HAP-1 (cell line): ENCODE results near the gene SEMA3E.

Source experiments
- DNase-seq, 2 experiments: peaks; one replicate each; pipeline ENCODE4 v3.0.0-alpha.2; 2016 to 2020; ENCODE audit warnings: low spot score in 2 of 2
- H3K27me3 ChIP-seq: fragments of 250-450 bp; sonication (Bioruptor Pico); 2 replicates; pipeline ENCODE4 v1.5.1; 2020; ENCODE audit warnings: low read depth, mild to moderate bottlenecking, moderate library complexity
- H3K36me3 ChIP-seq: fragments of 250-450 bp; sonication (Bioruptor Pico); replicated peaks from 2 replicates; pipeline ENCODE4 v1.5.1; 2020; ENCODE audit warnings: mild to moderate bottlenecking
- H3K4me1 ChIP-seq: fragments of 250-450 bp; sonication (Bioruptor Pico); 2 replicates; pipeline ENCODE4 v1.5.1; 2020; ENCODE audit warnings: mild to moderate bottlenecking
- H3K4me3 ChIP-seq: fragments of 250-450 bp; sonication (Bioruptor Pico); 2 replicates; pipeline ENCODE4 v1.5.1; 2020; ENCODE audit warnings: mild to moderate bottlenecking, moderate library complexity
- H3K9me3 ChIP-seq: fragments of 250-450 bp; sonication (Bioruptor Pico); 2 replicates; pipeline ENCODE4 v1.5.1; 2020; ENCODE audit warnings: mild to moderate bottlenecking, moderate library complexity
- in situ Hi-C: fragments of 300-500 bp; cut with MboI; formaldehyde crosslinking; loops from 3 replicates; pipeline ENCODE4 v1.14.3; 2020; ENCODE audit warnings: low sequenced_read_pairs, inconsistent platforms, mixed read lengths

Gene SEMA3E

DNA sequence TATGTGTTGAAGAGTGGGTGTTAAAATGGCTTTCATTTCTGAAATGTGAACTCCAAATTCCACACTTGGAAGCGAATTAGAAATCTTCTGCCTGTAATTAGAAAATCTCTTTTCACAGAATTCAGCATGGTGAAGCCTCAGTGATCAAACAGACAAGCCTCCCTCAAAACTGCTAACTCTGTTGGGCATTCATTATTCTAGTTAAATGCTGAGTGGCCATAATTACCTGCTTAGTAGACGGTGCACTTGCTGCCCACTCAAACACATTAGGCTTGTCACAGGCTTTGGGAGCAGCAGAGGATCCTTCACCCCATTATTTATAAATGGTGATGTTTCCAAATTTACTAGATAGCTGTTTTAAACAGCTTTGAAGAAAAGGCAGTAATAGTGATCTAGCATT is 309.0 kb downstream of the SEMA3E start:
- Histone ChIP-seq H3K4me3 (no peak overlapping the region), H3K9me3 (no peaks in the 10 kb centered on the region), H3K36me3 (no peaks in the 10 kb centered on the region), H3K27me3 (no peaks in the 10 kb centered on the region), H3K4me1 (no peaks in the 10 kb centered on the region)
- in situ Hi-C loops: no loop called here
- no peak for DNase-seq

DNA sequence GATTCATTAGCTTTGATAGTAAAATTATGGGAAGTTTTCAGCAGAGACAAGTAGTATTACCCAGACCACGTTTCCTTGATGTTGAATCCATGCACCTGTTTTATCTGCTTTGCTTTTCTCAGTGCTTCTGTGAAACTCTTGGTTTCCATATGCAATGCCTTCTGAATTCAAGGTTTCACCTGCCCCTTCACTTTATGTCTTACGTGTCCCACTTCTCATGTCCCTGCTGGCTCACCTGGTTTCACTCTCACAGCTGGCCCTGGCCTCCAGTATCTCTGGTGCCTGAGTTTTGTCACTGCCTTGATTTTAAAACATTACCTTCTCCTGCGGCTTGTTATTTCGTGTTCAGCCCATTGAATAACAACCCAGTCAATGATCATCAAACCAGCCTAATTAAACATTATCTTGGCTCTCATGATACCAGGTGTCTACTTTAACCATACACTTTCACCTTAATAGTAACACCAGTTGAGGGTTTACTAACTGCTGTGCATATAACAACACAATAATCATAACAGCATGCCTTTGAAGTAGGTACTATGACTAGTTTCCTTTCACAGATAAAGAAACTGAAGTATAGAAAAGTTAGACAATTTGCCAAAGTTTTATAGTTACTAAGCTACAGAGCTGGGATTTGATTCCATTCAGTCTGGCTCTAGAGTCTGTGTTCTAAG is 310.5 kb downstream of the SEMA3E start:
- H3K4me1 ChIP-seq: no peaks in the 10 kb centered on the region
- H3K4me3 ChIP-seq: no peak overlapping the region
- no peaks in the 10 kb centered on the region for H3K9me3 ChIP-seq
- DNase-seq: no peak
- no peaks in the 10 kb centered on the region for H3K27me3 ChIP-seq
- in situ Hi-C loops: no loop called here
- H3K36me3 ChIP-seq: no peaks in the 10 kb centered on the region

DNA sequence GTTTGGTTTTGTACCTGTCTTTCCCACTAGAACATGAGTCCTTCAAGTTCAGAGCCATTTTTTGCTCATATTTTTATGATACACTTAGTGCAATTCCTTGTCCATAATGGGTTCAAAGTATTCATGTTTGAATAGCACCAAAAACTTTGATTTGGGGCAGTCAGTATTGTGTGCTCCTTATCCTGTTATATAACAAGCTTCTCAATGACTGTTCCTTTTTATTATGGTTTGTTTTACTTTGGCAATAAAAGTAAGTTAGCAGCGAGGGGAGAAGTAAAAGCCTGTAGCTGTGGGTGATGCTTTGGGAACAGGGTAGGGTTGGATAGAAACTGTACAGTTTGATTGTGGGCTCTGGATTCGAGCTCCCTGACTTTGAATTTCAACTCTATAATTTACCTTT is 311.9 kb downstream of the SEMA3E start:
- Histone ChIP-seq H3K4me1 (no peaks in the 10 kb centered on the region), H3K36me3 (no peaks in the 10 kb centered on the region), H3K4me3 (no peak overlapping the region), H3K9me3 (no peaks in the 10 kb centered on the region), H3K27me3 (no peaks in the 10 kb centered on the region)
- DNase-seq: no peak
- in situ Hi-C loops: no loop called here

DNA sequence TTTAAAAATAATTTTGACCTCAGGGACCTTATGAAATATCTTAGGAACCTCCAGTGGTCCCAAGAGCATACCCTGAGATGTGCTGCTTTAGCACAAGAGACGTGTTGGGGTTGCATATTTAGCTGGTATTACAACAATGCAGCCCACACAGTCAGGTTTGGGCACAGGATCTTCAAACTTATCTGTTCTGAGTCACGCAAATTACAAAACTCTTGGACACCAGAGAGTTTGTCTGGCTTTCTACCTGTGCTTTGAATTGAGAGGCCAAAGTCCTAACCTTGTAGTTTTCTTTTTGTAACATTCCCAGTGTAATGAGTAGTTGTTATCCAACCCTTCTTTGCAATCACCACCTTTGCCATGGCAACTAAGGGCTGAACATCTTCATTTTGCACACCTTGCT is 322.7 kb downstream of the SEMA3E start:
- Histone ChIP-seq H3K9me3 (no peaks in the 10 kb centered on the region), H3K4me1 (no peaks in the 10 kb centered on the region), H3K27me3 (no peaks in the 10 kb centered on the region), H3K4me3 (no peak overlapping the region), H3K36me3 (no peaks in the 10 kb centered on the region)
- no peak for DNase-seq
- in situ Hi-C loops: no loop called here

DNA sequence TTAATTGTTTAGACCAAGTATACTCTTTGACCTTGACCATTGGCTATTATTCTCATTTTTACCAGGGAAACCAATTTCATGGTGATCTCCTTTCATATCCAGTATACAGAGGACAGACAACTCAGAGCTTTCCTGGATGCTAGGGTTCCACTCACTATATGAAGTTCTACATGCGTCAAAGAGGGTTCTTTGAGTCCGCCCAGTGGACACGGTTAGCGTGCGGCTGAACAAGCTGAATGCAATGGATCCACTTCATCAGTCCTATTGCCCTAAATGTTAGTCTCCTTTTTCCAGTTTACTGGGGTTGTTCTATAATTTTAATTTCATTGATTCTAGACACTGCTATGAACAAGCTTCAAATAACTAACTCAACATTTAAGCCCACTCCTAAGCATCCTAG is 323.9 kb downstream of the SEMA3E start:
- no peaks in the 10 kb centered on the region for H3K4me1 ChIP-seq
- no peaks in the 10 kb centered on the region for H3K27me3 ChIP-seq
- DNase-seq: no peak
- in situ Hi-C loops: no loop called here
- no peaks in the 10 kb centered on the region for H3K36me3 ChIP-seq
- no peaks in the 10 kb centered on the region for H3K9me3 ChIP-seq
- no peak overlapping the region for H3K4me3 ChIP-seq

DNA sequence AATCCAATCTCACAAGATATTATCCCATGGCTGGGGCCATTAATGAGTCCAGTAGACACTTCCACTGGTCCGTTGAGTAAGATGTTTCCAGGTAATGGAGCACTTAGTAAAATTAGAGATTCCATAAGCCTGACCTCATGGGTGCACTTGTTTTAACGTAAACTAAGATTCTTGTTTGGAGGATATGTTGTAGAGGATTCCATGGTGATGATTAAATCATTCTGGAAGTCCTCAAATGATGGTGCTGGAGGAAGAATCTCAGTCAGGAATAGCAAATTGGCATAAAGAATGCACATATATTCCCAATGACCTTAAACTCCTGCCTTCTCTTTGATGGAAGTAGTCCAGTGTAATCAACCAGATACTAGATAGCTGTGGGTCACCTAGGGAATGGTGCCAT is 324.3 kb downstream of the SEMA3E start:
- no peaks in the 10 kb centered on the region for H3K4me1 ChIP-seq
- no peaks in the 10 kb centered on the region for H3K36me3 ChIP-seq
- no peaks in the 10 kb centered on the region for H3K9me3 ChIP-seq
- no peak for DNase-seq
- in situ Hi-C loops: no loop called here
- H3K27me3 ChIP-seq: no peaks in the 10 kb centered on the region
- H3K4me3 ChIP-seq: no peak overlapping the region

DNA sequence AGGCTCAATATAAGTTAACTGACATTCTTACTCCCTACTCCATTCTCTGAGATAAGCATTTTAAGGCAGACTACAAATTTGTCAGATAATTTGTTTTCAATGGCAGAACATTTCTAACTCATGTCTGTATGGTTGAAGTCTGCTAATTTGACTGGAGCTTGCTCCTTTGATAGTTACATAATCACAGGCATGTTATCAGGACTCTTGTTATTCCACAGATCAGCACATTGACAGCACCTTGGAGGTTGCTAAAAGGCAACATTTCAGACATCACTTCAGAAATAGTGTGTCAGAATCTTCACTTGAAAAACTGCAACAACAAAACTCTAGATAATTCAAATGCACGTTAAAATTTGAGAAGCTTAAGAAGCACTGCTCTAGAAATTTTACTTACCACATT is 327.9 kb downstream of the SEMA3E start:
- in situ Hi-C loops: no loop called here
- no peaks in the 10 kb centered on the region for H3K27me3 ChIP-seq
- DNase-seq: no peak
- H3K4me1 ChIP-seq: no peaks in the 10 kb centered on the region
- H3K4me3 ChIP-seq: no peak overlapping the region
- no peaks in the 10 kb centered on the region for H3K9me3 ChIP-seq
- no peaks in the 10 kb centered on the region for H3K36me3 ChIP-seq

DNA sequence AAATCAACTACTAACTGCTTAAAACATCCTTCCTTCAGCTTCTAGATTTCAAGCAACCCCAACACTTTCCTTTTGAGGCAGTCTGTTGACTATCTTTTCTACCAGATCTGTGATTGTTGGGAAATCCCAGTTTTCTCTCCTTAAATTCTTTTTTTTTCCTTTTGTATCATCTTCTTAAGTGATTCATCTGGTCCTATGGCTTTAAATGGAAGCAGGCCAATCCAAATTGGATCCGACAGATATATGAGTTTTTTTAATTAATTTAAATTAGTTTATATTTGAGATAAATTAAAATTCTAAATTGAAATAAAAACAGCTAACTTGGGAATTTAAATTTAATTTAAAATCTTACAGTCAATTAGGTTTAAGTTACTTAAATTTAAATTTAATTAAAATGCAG is 335.0 kb downstream of the SEMA3E start:
- no peaks in the 10 kb centered on the region for H3K27me3 ChIP-seq
- in situ Hi-C loops: no loop called here
- no peak overlapping the region for H3K4me3 ChIP-seq
- H3K36me3 ChIP-seq: no peaks in the 10 kb centered on the region
- no peaks in the 10 kb centered on the region for H3K9me3 ChIP-seq
- no peaks in the 10 kb centered on the region for H3K4me1 ChIP-seq
- no peak for DNase-seq
